A549 treated with Hydrocortisone at 1 μM for 4 hours (cell line): ENCODE data around the gene IGSF6. TPM values are rescaled to one million over a fixed set of nuclear protein-coding genes. Genes with fewer than 3 reads are reported as not detected.

ENCODE experiments used
- total RNA-seq: library from RNA; stranded (reverse); fragments of 200-300 nt; extraction: Qiagen RNA extraction; gene quantifications from 5 replicates; pipeline ENCODE4 v1.2.3, GENCODE V29; 2022

Gene IGSF6, protein sequence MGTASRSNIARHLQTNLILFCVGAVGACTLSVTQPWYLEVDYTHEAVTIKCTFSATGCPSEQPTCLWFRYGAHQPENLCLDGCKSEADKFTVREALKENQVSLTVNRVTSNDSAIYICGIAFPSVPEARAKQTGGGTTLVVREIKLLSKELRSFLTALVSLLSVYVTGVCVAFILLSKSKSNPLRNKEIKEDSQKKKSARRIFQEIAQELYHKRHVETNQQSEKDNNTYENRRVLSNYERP
- not detected in 5 replicates for total RNA-seq

DNA sequence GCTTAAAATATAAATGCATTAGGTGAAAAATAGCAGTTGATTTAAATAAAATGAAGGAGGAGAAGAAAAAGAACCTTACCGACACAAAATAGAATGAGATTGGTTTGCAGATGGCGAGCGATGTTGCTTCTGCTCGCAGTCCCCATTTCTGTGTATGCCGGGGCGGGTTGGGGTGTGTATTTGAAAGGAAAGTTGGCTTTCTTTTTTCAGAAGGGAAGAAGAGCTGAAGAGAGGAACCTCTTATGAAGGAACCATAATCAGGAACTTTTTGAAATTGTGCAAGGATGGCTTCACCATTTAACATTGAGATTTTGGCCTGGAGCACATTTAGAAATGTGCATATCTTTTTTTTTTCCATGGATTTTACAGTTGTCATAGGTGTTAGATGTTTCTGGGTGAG, at the start of gene IGSF6:
TSS of gene IGSF6 (minus strand) at position 156 of the 400 bp plus-strand sequence. CDS start at position 146, 10 bp downstream.

DNA sequence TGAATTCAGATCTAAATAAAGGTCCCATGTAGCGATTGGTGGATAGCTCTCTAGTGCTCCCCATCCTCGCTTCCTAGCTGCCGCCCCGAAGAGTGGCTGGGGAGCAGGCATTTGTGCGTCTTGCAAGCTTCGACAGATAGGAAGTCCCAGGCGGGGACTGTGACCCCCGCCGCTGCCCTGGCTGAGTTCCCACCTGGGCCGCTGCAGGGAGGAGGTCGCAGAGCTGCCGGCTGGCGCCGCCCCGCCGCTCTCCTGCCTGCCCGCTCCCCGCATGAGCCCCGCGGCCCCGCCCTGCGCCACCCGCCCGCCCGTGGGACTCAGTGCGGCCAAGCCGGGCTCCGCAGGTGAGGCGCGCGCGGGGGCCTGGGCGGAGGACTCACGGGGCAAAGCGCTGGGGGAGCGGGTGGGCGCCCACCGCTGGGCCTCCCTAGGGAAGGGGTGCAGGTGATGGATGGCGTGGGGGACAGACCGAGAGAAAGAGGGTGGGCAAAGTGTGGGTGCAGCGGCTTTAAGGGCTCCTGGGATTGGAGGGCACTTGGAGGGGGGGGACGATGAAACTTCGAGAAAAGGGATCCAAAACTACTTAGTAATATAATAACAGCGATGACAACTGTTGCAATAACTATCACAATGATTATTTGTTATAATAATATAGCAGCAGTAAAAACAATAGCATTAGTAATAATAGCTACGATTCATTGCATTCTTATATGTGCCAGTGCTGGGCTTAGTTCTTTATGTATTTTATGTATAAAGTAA, 11.7 kb upstream of the IGSF6 start, which contains the start of gene OTOA:
TSS of gene OTOA (plus strand) at position 80 of the 759 bp plus-strand sequence. CDS start 14,547 bp downstream, outside the sequence.

DNA sequence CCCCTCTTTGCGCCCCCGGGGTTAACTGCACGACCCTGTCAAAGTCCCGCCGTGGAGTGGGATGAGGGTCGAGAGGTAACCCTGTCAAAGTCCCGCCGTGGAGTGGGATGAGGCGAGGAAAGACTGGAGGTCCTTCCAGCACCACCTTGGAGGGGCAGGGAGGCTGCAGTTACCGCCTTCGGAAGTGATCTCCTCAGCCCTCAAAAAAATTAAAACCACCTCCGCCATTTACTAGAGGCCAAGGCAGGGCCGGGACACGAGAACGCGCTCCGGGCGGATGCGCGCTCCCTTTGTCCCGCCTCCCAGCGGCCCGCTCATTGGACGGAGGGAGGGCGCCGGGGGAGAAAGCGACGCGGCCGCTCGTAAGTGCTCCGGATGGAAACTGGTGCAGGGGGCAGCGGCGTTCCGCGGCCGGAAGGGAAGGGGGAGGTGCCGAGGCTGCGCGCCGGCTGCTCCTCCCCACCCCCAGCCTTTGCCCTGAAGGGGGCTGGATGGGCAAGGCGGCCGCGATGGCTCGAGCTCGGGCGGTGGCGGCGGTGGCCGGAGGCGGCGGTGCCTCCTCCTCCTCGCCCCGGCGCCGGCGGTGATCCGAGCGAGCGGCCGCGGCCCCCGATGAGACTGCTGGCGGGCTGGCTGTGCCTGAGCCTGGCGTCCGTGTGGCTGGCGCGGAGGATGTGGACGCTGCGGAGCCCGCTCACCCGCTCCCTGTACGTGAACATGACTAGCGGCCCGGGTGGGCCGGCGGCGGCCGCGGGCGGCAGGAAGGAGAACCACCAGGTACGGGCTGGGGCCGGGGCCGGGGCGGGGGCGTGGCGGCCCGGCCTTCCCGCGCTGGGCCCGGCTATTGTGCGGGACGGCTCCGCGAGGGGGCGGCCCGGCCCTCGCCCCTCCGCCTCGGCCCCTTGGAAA, 53.0 kb downstream of the IGSF6 start, which contains the start of gene METTL9:
TSS of gene METTL9 (plus strand) at position 456 of the 909 bp plus-strand sequence. CDS start at position 613, 157 bp downstream.

Other genes with a start within 250 kb of the IGSF6 start
- gene METTL9, start 53.0 kb downstream of the IGSF6 start, total RNA-seq: 101 to 107 TPM (median 104 TPM) in 5 replicates
- 0.05 to 0.16 TPM (median 0.09 TPM) in 5 replicates for gene OTOA, start 11.4 kb upstream of the IGSF6 start, total RNA-seq
- 24.4 to 26.7 TPM (median 24.9 TPM) in 5 replicates for gene NPIPB4, start 205.1 kb upstream of the IGSF6 start, total RNA-seq